Stimulated activated CD4-positive, alpha-beta T cell treated with anti-CD3 and anti-CD28 coated beads, Interleukin-4, amount 100 ng/mL, for 24 hours (primary cell): ENCODE data around the gene APBB2.
"Not testable (repeated sequence)": the region's sequence is repeated elsewhere in the genome, so short reads cannot be mapped to it uniquely, and the experiment has no call there.

ENCODE experiments used
- DNase-seq: peaks from one replicate; pipeline ENCODE4 v3.0.0-alpha.2; 2020

Gene APBB2

GRCh38 chr4:41095973-41096372, 118.4 kb downstream of the APBB2 start:
- no peak for DNase-seq

GRCh38 chr4:41095192-41095872, 119.0 kb downstream of the APBB2 start:
- DNase-seq: no peak

DNA sequence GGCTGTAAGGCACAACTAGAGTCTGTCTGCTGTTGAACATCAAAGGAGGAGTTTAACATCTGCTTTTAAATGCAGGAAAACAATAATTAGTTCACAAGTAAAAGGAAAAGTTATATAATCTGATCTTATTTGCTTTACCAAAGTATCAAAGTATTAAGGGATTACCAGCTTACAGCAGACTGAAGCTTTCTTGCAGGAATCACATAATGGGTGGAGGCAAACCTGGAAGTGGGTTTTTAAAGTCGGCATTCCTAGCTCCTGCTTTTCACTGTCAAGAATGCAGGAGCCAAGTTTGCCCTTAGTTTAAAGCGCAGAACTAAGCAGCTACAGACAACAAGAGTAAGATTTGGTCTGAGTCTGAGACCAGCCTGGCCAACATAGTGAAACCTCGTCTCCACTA, 122.2 kb downstream of the APBB2 start:
- no peak for DNase-seq

DNA sequence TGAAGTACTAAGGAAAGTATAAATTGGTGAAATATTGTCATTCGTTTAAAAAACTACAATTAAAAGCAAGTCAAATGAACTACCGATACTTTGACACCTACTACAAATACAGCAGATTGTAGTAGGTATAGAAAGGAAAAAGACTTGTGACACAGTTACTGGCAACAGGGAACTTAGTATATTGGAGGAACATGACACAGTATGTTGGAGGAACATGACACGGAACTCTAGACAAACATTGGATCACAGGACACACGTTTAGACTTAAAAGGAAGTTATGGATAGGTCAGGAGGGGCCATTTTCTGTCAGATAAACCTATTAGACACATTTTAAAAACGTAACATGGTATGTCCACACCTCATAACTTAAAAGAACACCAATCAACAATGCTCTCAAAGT, 132.5 kb downstream of the APBB2 start:
- DNase-seq: no peak

DNA sequence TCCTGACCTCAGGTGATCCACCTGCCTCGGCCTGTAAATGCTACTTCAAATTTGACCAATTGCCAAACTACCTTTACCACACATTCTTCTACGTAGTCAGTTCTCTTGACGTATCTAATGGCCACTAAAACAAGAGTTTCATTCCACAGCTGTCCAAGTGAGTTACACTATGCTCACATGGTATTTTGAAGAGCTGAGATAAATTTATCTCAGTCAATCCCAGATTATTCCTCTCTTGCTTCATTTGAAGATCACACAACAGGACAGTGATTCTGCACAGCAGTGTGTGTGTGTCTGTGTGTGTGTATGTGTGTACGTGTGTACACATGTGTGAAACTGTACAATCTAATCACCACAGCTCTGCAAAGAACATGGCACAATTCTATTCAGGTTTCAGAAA, 133.4 kb downstream of the APBB2 start:
- DNase-seq: no peak

DNA sequence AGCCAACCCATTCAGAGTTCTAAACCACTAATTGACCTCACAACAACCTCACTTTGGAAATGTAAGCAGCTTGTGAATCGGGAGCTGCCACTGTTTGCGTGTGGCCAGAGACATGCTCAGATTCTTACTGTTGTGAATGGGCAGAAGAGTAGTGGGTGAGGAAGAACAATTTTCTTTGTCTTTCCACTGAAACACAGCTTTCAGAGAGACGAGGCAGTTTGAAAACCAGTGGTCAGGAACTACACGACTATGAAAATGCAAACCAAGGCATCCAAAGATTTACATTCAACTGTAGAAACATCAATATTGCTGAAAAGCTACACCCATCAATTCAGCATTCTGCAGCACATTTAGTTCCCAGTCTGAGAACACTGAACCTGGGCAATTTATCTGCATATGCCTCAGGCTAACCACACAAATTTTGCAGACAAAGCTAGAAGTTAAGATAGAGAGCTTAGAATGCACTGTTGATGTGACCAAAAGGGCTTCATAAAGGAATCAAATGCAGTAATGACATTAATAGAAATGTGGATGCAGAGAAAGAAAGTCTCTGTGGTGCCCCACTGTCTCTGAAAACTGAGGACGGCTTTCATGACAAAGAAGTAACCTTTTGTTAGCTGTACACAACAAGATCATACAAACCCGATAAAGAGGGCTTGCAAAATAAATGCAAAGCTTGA, 134.3 kb downstream of the APBB2 start:
- DNase-seq: no peak

- no peak for DNase-seq
Measured at GRCh38 chr4:41077628-41078027, 136.7 kb downstream of the APBB2 start.

DNA sequence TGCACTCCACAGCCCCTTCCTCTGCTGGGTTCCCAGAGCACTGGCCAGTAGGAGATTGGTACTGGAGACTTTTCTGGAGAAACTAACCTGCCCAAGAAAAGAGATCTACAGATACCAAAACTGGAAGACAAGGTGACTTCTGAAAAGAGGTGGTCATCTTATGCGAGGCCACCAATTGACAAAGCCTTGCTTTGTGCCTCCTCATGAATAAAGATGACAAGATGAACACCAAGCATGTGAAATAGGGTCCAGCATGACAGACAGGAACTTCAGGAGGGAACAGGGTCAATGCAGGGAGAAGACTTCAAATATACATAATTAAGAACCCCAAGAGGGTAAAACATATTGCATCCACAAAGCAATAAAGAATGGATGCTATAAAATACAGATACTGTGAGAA, 137.9 kb downstream of the APBB2 start:
- DNase-seq: no peak

GRCh38 chr4:41074215-41074614, 140.1 kb downstream of the APBB2 start:
- DNase-seq: no peak

DNA sequence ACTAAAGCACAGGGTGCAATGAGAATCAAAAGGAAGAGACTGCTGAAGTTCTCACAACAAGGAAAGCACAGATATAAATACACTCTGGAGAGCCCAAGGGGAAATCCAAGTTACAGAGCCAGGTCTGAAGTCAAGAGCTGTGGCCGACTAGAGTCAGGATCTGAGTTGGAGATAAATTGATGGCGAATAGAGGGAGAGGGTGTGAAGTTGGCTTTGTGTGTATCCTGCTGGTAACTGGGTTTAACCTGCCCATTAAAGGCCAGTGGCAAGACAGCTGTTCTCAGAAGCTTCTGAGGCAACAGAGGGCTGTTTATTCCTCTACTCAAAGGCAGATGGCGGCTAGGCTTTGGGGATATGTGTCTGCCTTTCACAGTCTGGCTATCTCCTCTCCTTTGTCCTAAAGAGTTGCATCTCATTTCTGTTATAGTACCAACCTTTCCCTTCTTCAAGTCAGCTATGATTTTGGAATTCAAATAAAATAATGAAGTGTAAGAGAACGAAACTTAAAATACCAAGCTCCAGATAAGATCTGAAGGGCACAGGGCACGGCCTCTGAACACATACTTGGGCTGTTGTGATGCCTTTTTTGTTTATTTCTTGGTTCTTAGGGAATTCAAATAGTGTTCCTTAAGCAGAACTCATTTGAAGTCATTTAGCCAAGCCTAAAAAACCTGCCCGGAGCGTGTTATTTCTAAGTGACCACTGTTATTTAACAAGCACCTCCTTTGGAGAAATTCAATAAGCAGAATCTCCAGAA, 142.1 kb downstream of the APBB2 start:
- DNase-seq: no peak

GRCh38 chr4:41070516-41071281, 143.6 kb downstream of the APBB2 start:
- no peak for DNase-seq

- no peak for DNase-seq
Measured at GRCh38 chr4:41069838-41070237, 144.5 kb downstream of the APBB2 start.

DNA sequence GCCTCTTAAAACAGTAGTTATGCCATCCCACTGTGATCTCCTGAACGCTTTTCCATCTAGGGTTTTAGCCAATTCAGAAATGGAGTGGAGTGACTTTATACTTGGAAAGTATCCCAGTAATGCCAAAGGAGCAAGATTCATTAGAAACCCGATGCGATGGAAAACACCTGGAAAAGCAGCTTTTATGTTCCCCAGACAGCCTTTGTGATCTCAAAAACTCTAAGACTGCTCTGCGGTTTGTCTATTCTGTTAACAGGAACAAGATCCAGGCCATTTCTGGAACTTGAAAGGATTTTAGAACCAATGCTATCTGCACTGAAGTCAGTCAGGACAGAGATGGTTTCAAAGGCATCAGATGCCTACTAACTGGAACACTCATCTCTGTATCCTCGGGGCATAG, 145.1 kb downstream of the APBB2 start:
- DNase-seq: no peak

DNA sequence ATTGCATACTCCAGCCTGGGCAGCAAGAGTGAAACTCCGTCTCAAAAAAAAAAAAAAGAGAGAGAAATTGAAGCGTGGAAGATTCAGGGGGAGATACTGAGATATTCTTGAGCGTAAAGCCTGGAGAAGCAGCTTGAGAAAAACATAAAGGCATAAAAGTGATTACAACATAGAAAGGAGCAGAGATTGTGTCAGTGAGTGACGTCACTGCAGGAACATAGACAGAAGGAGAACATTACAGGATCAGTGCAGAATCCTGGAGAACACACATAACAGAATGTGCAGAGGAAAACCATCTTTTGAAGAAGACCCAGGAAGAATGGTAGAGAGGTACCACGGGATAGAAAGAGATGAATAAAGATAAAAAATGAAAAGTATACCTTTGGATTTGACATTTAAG, 147.0 kb downstream of the APBB2 start:
- no peak for DNase-seq

- DNase-seq: no peak
Measured at GRCh38 chr4:41066049-41066448, 148.3 kb downstream of the APBB2 start.

DNA sequence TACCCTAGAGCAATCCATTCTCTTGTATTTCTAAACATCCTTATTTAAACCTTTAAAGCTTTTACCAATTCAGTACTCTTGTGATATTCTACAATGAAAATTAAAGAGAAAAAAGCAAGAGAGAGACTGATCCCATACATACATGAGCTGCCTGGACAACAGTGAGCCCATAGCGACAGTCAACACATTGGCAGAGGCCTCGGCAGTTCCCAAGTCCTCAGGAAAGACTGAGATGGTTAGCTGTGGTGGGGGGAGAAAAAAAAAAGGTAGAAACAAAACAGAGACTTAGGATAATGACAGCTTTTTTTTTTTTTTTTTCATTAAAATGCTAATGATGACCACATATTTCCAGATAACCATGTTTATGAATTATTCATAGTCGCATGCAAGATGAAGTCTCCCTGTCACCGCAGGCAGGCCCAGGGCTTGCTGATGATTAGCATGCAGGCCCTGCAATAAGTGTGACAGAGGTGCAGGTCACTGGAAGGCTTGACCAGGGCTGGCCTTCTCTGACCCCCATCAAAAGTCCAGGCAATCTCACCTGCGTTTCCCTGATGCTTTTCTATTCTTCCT, 148.8 kb downstream of the APBB2 start:
- DNase-seq: no peak

GRCh38 chr4:41064953-41065352, 149.4 kb downstream of the APBB2 start:
- no peak for DNase-seq

DNA sequence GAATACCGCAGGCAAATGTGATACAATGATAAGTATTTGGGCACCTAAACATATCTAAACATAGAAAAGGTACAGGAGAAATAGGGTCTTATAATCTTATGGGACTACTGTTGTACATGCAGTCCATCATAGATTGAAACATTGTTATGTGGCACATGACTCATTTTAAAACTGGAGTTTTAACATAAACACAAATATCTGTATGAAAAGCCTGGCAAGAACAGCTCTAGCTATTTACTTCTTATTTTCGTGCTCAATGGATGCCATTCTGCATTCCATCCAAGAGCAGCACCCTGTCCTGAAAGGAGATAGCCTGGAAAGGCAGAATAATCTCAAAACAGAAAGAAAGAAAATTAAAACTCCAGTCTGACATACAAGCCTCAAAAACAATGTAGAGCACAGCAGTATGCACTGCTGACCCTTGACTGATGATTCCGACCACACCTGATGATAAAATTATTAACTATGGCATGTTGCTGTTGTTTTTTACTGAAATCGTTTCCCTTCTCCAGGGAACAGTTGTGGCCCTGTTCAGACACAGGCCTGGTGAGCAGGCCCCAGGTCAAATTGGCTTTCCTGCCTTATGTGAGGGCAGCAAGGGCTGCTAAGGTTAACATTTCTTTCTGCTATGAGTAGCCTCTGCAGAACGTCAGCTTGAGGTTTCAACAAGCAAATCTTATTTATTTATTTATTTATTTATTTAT, 152.7 kb downstream of the APBB2 start:
- no peak for DNase-seq

GRCh38 chr4:41060352-41061334, 153.7 kb downstream of the APBB2 start:
- DNase-seq: no peak

DNA sequence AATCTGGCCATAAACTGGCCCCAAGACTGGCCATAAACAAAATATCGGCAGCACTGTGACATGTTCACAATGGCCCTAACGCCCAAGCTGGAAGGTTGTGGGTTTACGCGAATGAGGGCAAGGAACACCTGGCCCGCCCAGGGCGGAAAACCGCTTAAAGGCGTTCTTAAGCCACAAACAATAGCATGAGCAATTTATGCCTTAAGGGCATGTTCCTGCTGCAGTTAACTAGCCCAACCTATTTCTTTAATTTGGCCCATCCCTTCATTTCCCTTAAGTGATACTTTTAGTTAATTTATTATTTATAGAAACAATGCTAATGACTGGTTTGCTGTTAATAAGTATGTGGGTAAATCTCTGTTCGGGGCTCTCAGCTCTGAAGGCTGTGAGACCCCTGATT, 154.9 kb downstream of the APBB2 start:
- DNase-seq: not testable (repeated sequence)

GRCh38 chr4:41058426-41058825, 155.9 kb downstream of the APBB2 start:
- DNase-seq: no peak
